Measurements from ENCODE around the gene RXFP4. TPM values are rescaled to one million over a fixed set of nuclear protein-coding genes. Genes with fewer than 3 reads are reported as not detected.

RXFP4 gene
- polyA plus RNA-seq, 2 of the 4 experiments (the other 2 are of a cell fraction) = 0.06 to 0.12 TPM

- TF ChIP-seq FOSB (CRISPR knock-in tag; IDR thresholded peaks at IDR 0.05) (no peak), JUNB (IDR thresholded peaks at IDR 0.05) (no peak), POLR2A (IDR thresholded peaks at IDR 0.05; ENCODE audit: low read length) (peak; percentile 94), ZC3H11A (IDR thresholded peaks at IDR 0.05) (no peak), CHD4 (IDR thresholded peaks at IDR 0.05; ENCODE audit: borderline replicate concordance) (no peak), HOXB13 (CRISPR knock-in tag; IDR thresholded peaks at IDR 0.05; ENCODE audit: low read depth) (no peak), ATOH8 (CRISPR knock-in tag; IDR thresholded peaks at IDR 0.05; ENCODE audit: low read depth) (no peak), POLR2AphosphoS2 (conservative IDR thresholded peaks at IDR 0.05; ENCODE audit: low read length) (peak; percentile 73; the same call in 1 of the 2 replicates), HOXB5 (CRISPR knock-in tag; IDR thresholded peaks at IDR 0.05) (no peak), GATA3 (IDR thresholded peaks at IDR 0.05; ENCODE audit: borderline replicate concordance) (no peak), JUN (IDR thresholded peaks at IDR 0.05) (peak; percentile 80 to 89; a peak in 4 of 5 replicates), HDAC2 (IDR thresholded peaks at IDR 0.05) (no peak), CBX8 (IDR thresholded peaks at IDR 0.05) (no peak), HOXA7 (CRISPR knock-in tag; IDR thresholded peaks at IDR 0.05) (0 out of 2 replicates have a peak, but pooled peaks have one; percentile 30), CHD2 (IDR thresholded peaks at IDR 0.05; ENCODE audit: low read length, partially characterized antibody) (no peak), TP53 (CRISPR knock-in tag; IDR thresholded peaks at IDR 0.05) (no peak), HES2 (IDR thresholded peaks at IDR 0.05) (no peak), RNF2 (IDR thresholded peaks at IDR 0.05; ENCODE audit: borderline replicate concordance, low read depth) (no peak), ZNF302 (CRISPR knock-in tag; IDR thresholded peaks at IDR 0.05) (no peak), RCOR1 (IDR thresholded peaks at IDR 0.05; ENCODE audit: low read depth, low read length) (no peak), CBX2 (IDR thresholded peaks at IDR 0.05; ENCODE audit: borderline replicate concordance, low read depth) (no peak), MAFK (IDR thresholded peaks at IDR 0.05; ENCODE audit: partially characterized antibody) (peak; percentile 78), REST (IDR thresholded peaks at IDR 0.05) (no peak; the same call in 1 of the 2 replicates), ZSCAN20 (CRISPR knock-in tag; IDR thresholded peaks at IDR 0.05) (no peak), USF2 (IDR thresholded peaks at IDR 0.05) (no peak)
Observed at GRCh38 chr1:155934097-155934935, 7.1 kb upstream of the RXFP4 start, which contains the start of gene KHDC4 (continued).
